Stimulated activated naive CD8-positive, alpha-beta T cell treated with anti-CD3 and anti-CD28 coated beads, Interleukin-15, amount 100 ng/mL, for 72 hours (primary cell): Measurements from ENCODE around the gene LINGO1.
A peak's percentile ranks its signal among the peaks of the same experiment; 100 is the strongest.

Experiments used
- ATAC-seq: fragments of 150-1000 bp; cut with Tn5 transposase; 2 replicates; pipeline ENCODE4 v1.10.0; 2021; ENCODE audit warnings: mild to moderate bottlenecking, moderate library complexity
- DNase-seq, 2 donors: peaks; one replicate each; pipeline ENCODE4 v3.0.0; 2021 to 2022
- H3K27ac Mint-ChIP-seq, 2 donors: one replicate each; pipeline ENCODE4 v1.8.0; 2022; ENCODE audit warnings: mild to moderate bottlenecking in 2 of 2, mixed read lengths in 2 of 2, moderate library complexity in 2 of 2
- H3K27me3 Mint-ChIP-seq: one replicate; pipeline ENCODE4 v1.8.0; 2022; ENCODE audit warnings: mixed read lengths
- H3K4me1 Mint-ChIP-seq: one replicate; pipeline ENCODE4 v1.8.0; 2022; ENCODE audit warnings: mild to moderate bottlenecking, mixed read lengths
- H3K4me3 Mint-ChIP-seq, 2 donors: one replicate each; pipeline ENCODE4 v1.8.0; 2022; ENCODE audit warnings: mild to moderate bottlenecking in 2 of 2, mixed read lengths in 2 of 2, moderate library complexity in 1 of 2
- H3K9me3 Mint-ChIP-seq, 2 donors: one replicate each; pipeline ENCODE4 v1.8.0; 2022; ENCODE audit warnings: mixed read lengths in 2 of 2

Gene LINGO1

DNA sequence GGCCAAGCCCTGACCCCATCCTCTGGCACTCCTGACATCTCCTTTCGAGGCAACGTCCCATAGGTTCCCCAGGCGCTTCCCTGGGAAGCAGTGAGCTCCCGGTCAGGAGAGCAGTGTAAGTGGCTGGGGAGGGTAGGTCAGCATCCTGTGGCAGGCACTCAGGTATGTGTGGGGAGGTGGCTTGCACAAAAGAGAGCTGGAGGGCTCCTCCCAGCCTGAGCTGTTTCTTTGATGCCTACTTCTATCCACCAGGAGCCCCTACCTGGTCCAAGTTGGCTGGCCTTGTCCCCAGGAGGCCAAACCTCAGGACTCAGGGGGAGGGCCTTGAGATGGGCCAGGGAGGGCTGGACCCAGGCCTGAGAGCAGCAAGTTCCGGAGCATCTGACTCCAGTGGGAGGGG is 31.7 kb upstream of the LINGO1 start:
- H3K4me1 Mint-ChIP-seq, result no peaks in the 10 kb centered on the region
- H3K9me3 Mint-ChIP-seq, result no peaks in the 10 kb centered on the region
- H3K27me3 Mint-ChIP-seq, result peaks cover 42% of the 10 kb centered on the region
- no peak overlapping the region for H3K27ac Mint-ChIP-seq
- ATAC-seq, result no peak
- DNase-seq, result no peak
- H3K4me3 Mint-ChIP-seq, result no peak overlapping the region

DNA sequence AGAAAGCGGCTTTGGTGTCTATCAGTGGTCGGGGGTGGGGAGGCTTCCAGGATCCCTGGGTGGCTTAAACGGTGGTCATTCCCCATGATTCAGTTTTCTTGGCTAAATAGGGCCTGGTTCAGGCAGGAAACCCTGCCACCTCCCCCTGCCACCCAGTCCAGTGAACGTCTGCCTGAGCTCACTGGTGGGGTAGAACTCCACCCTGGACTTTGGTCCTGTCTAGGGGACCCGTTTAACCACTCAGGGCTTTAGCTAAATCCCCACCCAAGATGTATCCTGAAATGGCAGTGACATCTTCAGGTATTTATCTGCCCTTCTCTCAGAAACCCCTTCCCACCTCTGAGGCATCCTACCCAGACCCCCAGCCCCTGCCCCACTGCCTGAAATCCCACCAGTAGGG is 30.5 kb upstream of the LINGO1 start:
- H3K27ac Mint-ChIP-seq, result no peak overlapping the region
- no peaks in the 10 kb centered on the region for H3K9me3 Mint-ChIP-seq
- ATAC-seq (no peak), DNase-seq (no peak)
- H3K4me1 Mint-ChIP-seq, result no peaks in the 10 kb centered on the region
- H3K4me3 Mint-ChIP-seq, result no peak overlapping the region
- H3K27me3 Mint-ChIP-seq, result peaks cover 39% of the 10 kb centered on the region

- H3K9me3 Mint-ChIP-seq, result no peaks in the 10 kb centered on the region
- H3K4me3 Mint-ChIP-seq, result no peak overlapping the region
- peaks cover 38% of the 10 kb centered on the region for H3K27me3 Mint-ChIP-seq
- ATAC-seq (peak; percentile 66), DNase-seq (peak; percentile 19 to 37)
- H3K27ac Mint-ChIP-seq, result no peak overlapping the region
- no peaks in the 10 kb centered on the region for H3K4me1 Mint-ChIP-seq
Measured at GRCh38 chr15:77659350-77660321, 26.9 kb upstream of the LINGO1 start.

GRCh38 chr15:77658304-77658703 is 25.6 kb upstream of the LINGO1 start:
- H3K9me3 Mint-ChIP-seq, result peaks cover 0 to 7% of the 10 kb centered on the region in 2 donors
- DNase-seq, result no peak
- no peak overlapping the region for H3K27ac Mint-ChIP-seq
- peaks cover 39% of the 10 kb centered on the region for H3K27me3 Mint-ChIP-seq
- ATAC-seq, result no peak
- H3K4me3 Mint-ChIP-seq, result no peak overlapping the region
- H3K4me1 Mint-ChIP-seq, result no peaks in the 10 kb centered on the region

DNA sequence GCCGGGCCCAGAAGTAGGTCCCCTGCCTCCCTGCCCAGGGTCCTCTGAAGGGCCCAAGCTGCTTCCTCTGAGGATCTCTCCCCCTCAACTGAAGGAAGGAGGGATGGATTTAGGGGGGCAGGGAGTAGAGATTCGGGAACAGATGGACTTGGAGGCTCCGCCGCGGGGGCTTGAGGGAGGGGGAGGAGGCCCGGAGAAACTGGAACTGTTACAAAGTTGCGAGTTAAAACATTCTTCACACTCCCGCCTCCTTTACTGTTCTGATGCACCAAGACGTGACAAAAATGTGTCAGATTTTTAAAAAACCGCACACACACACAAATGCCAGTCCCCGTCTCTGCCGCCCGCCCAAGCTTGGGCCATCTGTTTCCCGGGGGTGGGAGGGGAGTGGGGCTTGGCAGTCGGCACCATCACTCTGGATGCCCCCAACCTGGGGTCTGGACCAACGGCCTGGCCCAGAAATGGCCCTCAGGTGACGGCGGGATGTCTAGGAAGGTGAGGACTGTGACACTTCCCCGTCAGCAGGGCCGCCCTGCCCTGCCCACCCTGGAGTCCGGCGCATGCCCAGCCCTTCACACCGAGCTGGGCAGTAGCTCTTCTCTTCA is 25.0 kb upstream of the LINGO1 start:
- H3K4me3 Mint-ChIP-seq, result no peak overlapping the region
- DNase-seq, result no peak
- no peak overlapping the region for H3K27ac Mint-ChIP-seq
- H3K27me3 Mint-ChIP-seq, result peaks cover 41% of the 10 kb centered on the region
- no peak for ATAC-seq
- H3K9me3 Mint-ChIP-seq, result peaks cover 0 to 7% of the 10 kb centered on the region in 2 donors
- no peaks in the 10 kb centered on the region for H3K4me1 Mint-ChIP-seq

GRCh38 chr15:77656294-77656693 is 23.6 kb upstream of the LINGO1 start:
- Mint-ChIP-seq H3K27me3 (peaks cover 48% of the 10 kb centered on the region), H3K27ac (no peak overlapping the region), H3K9me3 (peaks cover 0 to 7% of the 10 kb centered on the region in 2 donors), H3K4me3 (no peak overlapping the region), H3K4me1 (no peaks in the 10 kb centered on the region)
- ATAC-seq, result no peak
- DNase-seq, result no peak

GRCh38 chr15:77654975-77655374 is 22.3 kb upstream of the LINGO1 start:
- DNase-seq (no peak), ATAC-seq (no peak)
- H3K27ac Mint-ChIP-seq, result no peak overlapping the region
- H3K27me3 Mint-ChIP-seq, result peaks cover 46% of the 10 kb centered on the region
- H3K9me3 Mint-ChIP-seq, result peaks cover 0 to 7% of the 10 kb centered on the region in 2 donors
- no peaks in the 10 kb centered on the region for H3K4me1 Mint-ChIP-seq
- H3K4me3 Mint-ChIP-seq, result no peak overlapping the region

GRCh38 chr15:77653832-77654480 is 21.2 kb upstream of the LINGO1 start:
- DNase-seq (no peak), ATAC-seq (no peak)
- peaks cover 0 to 7% of the 10 kb centered on the region in 2 donors for H3K9me3 Mint-ChIP-seq
- no peak overlapping the region for H3K27ac Mint-ChIP-seq
- no peaks in the 10 kb centered on the region for H3K4me1 Mint-ChIP-seq
- H3K27me3 Mint-ChIP-seq, result peaks cover 44% of the 10 kb centered on the region
- no peak overlapping the region for H3K4me3 Mint-ChIP-seq

- peak; percentile 55 for ATAC-seq
- H3K27me3 Mint-ChIP-seq, result peaks cover 40% of the 10 kb centered on the region
Measured at GRCh38 chr15:77650265-77650664, 17.6 kb upstream of the LINGO1 start.

DNA sequence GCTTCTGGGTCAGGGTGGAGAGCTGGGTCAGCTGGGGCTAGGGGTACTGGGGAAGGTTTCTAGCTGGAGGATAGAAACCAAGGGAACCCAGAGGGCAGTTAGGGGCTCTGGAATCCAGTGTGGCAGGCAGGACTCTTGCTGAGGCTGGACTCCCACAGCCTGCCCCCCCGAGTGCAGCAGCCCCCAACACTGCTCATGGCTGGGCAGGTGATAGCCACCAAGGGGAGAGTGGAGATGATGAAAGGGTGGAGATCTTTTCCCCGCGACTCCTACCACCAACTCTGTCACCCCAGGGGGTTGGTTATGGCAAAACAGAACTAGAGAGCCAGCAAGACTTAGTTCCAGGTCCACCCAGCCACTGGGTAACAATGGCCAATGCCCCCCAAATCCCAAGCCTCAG is 16.9 kb upstream of the LINGO1 start:
- Mint-ChIP-seq H3K27ac (no peak overlapping the region), H3K27me3 (peaks cover 34% of the 10 kb centered on the region), H3K4me3 (no peak overlapping the region), H3K9me3 (peaks cover 0 to 7% of the 10 kb centered on the region in 2 donors), H3K4me1 (no peaks in the 10 kb centered on the region)
- ATAC-seq (no peak), DNase-seq (no peak)

More at GRCh38 chr15:77650265-77650664, 17.6 kb upstream of the LINGO1 start:
- Mint-ChIP-seq H3K4me1 (no peaks in the 10 kb centered on the region), H3K27ac (no peak overlapping the region), H3K4me3 (no peak overlapping the region), H3K9me3 (peaks cover 0 to 7% of the 10 kb centered on the region in 2 donors)
- DNase-seq, result peak; percentile 12 to 24

DNA sequence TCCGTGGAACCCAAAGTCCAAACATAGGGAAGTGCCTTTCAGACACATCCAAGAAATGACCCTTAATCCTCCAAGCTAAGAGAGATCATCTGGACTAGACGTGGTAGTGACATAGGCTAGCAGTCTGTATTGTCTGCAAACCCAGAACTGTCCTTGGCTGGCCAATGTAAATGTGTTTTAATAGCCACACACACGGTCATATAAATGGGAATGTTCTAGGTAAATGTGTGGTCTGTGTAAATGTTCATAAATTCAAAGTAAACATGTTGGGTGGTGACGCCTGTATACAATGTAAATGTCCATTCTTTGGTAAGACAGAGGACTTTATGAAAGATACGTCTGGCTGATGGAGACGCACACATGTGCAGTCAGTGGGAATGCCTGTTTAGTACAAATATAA is 16.3 kb upstream of the LINGO1 start:
- ATAC-seq, result no peak
- Mint-ChIP-seq H3K9me3 (peaks cover 0 to 3% of the 10 kb centered on the region in 2 donors), H3K27ac (peak overlapping the region in 1 of 2 donors; percentile 23), H3K4me3 (no peak overlapping the region), H3K4me1 (no peaks in the 10 kb centered on the region), H3K27me3 (peaks cover 32% of the 10 kb centered on the region)
- no peak for DNase-seq

DNA sequence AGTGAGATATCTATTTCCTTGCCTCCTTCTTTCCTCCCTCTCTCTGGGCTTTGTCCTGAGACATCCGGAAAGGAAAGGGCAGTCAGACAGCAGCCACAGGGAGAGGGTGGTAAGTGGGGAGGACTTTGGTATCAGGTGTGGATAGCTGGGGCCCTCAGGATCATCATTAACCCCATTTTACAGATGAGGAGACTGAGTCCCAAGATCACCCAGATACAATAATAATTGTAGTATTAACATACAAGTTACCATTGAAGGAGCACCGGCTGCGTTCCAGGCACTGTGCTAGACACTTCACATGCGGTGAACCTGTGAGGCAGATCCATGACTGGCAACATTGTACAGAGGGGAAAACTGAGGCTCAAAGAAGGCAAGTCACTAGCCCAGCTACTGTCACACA is 15.2 kb upstream of the LINGO1 start:
- no peak for ATAC-seq
- Mint-ChIP-seq H3K27ac (no peak overlapping the region), H3K9me3 (no peaks in the 10 kb centered on the region), H3K4me1 (no peaks in the 10 kb centered on the region), H3K4me3 (no peak overlapping the region), H3K27me3 (peaks cover 32% of the 10 kb centered on the region)
- no peak for DNase-seq

DNA sequence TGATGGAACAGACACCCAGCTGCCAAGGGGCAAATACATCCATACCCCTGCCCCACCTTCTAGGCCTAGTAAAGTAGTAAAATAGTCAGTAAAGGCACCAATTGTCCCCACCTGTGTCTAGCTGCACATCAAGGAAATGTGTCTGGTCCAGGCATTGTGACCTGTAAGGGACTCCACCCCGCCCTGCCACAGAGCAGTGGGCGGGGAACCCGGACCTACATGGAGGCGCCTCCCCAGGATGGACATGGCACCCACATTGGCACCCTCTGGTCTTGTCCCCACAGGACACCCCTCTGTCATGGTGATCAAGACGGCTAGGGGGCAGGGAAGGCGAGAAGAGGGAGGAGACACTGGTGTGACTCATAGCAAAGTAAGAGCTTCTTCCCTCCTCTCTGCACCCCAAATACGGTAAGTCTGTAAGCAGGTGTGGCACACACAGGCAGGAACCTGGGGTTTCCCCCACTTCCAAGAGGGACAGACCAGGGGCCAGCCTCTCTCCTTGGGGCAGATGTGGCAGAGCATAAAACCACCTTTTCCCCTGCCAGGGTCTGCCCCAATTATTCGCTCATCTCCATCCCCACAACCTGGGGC is 13.5 kb upstream of the LINGO1 start:
- H3K4me1 Mint-ChIP-seq, result no peaks in the 10 kb centered on the region
- no peak for ATAC-seq
- peaks cover 27% of the 10 kb centered on the region for H3K27me3 Mint-ChIP-seq
- no peaks in the 10 kb centered on the region for H3K9me3 Mint-ChIP-seq
- no peak overlapping the region for H3K27ac Mint-ChIP-seq
- H3K4me3 Mint-ChIP-seq, result no peak overlapping the region
- no peak for DNase-seq

DNA sequence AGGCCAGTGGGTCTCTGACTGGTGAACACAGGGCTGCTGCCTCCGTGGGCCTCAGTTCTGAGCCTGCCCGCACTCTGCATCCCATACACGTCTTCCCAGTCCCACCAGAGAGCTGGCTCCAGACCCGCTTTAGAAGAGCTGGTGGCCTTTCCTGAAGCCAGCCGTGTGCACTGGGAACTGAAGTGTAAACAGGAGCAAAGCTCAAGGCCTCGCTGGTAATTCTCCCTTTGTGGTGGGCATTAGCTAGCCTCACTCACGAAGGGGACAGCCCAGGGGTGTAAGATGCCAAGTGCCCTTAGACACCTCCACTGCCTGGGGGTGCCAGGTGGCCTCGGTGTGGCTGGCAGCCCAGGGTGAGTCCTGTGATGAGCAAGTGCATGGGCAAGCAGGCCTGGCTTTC is 12.9 kb upstream of the LINGO1 start:
- ATAC-seq, result no peak
- no peak for DNase-seq
- H3K27ac Mint-ChIP-seq, result no peak overlapping the region
- H3K4me3 Mint-ChIP-seq, result no peak overlapping the region
- H3K4me1 Mint-ChIP-seq, result no peaks in the 10 kb centered on the region
- H3K27me3 Mint-ChIP-seq, result peaks cover 30% of the 10 kb centered on the region
- no peaks in the 10 kb centered on the region for H3K9me3 Mint-ChIP-seq

DNA sequence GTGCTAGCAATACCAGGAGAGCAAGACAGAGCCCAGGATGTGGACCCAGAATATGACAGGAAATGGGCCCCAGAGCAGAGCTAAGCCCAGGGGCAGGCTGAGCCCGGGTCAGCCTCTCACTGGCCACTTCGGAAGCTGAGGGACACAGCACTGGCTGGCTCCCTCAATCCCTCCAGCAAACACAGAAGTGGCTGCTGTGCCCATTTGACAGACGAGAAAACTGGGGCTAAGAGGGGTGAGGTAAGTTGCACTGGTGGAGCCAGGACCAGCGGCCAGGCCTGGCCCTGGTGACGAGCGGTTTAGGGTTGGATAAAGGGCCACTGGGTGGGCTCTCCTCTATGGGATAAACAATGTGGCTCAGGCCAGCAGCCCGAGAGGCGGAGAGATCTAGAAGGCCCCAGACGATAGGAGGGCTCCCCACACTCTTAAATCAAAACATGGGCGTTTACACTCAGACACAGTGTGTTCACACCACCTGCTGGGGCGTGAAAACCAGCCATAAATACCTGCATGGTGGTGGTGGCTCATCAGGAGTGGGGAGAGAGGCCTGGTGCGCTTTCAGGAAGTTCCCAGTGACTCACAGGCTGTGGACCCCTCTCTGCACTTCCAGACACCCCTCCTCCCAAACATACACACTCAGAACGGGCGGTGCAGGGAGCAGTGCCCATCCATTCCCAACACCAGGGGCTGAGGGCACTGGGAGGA is 12.0 kb upstream of the LINGO1 start:
- Mint-ChIP-seq H3K27me3 (peaks cover 30% of the 10 kb centered on the region), H3K4me3 (no peak overlapping the region), H3K9me3 (no peaks in the 10 kb centered on the region), H3K27ac (no peak overlapping the region), H3K4me1 (no peaks in the 10 kb centered on the region)
- ATAC-seq, result no peak
- no peak for DNase-seq
